ENCODE measurements around the gene MBTPS2. TPM values are rescaled to one million over a fixed set of nuclear protein-coding genes. Genes with fewer than 3 reads are reported as not detected.

The MBTPS2 gene
- total and polyA plus RNA-seq, 12 donors: 2.0 to 14.2 (median 12.1) TPM

GRCh38 chrX:21912989-21913388 is 73.6 kb downstream of the MBTPS2 start:
- WGBS, 2 donors: 95 to 98% methylated on average over 4 of the region's 4 CpGs
- intact Hi-C loops (cut with DNase I): no loop called here
- Histone ChIP-seq H3K27ac (no peak overlapping the region), H3K4me3 (no peak overlapping the region), H3K27me3 (no peaks in the 10 kb centered on the region), H3K9me3 (peaks cover 0 to under 1% (median 0%) of the 10 kb centered on the region in 11 donors), H3K36me3 (no peaks in the 10 kb centered on the region), H3K4me1 (no peaks in the 10 kb centered on the region)
- ATAC-seq: no peak
- TF ChIP-seq CTCF (IDR thresholded peaks at IDR 0.05): no peak
- DNase-seq: no peak

- Histone ChIP-seq H3K4me3 (peak overlapping the region in 6 of 10 donors; percentile 11 to 31 (median 27)), H3K27ac (peak overlapping the region in 4 of 10 donors; percentile 28 to 80 (median 36)), H3K9me3 (no peaks in the 10 kb centered on the region), H3K36me3 (no peaks in the 10 kb centered on the region), H3K27me3 (peaks cover 0 to 10% (median 0%) of the 10 kb centered on the region in 7 donors), H3K4me1 (peaks cover 0 to 18% (median 5%) of the 10 kb centered on the region in 9 donors)
- TF ChIP-seq CTCF (IDR thresholded peaks at IDR 0.05): no peak
- intact Hi-C loops (cut with DNase I): no loop called here
- DNase-seq (no peak), ATAC-seq (no peak)
- 51 to 61% methylated on average over 3 of the region's 3 CpGs for whole genome bisulfite sequencing, 2 donors
Observed at GRCh38 chrX:21926116-21926515, 86.7 kb downstream of the MBTPS2 start.

- Histone ChIP-seq H3K27me3 (peaks cover 0 to 4% (median 0%) of the 10 kb centered on the region in 7 donors), H3K4me1 (peaks cover 0 to 18% (median 5%) of the 10 kb centered on the region in 9 donors), H3K4me3 (peak overlapping the region in 5 of 10 donors; percentile 11 to 31 (median 27)), H3K9me3 (no peaks in the 10 kb centered on the region), H3K36me3 (no peaks in the 10 kb centered on the region), H3K27ac (peak overlapping the region in 5 of 10 donors; percentile 21 to 80 (median 29))
- no peak for TF ChIP-seq CTCF (IDR thresholded peaks at IDR 0.05)
- ATAC-seq: peak in 5 of 8 donors; percentile 45 to 73 (median 56)
- WGBS, 2 donors: 50 to 55% methylated on average over 6 of the region's 6 CpGs
- intact Hi-C loops (cut with DNase I): no loop called here
- DNase-seq: no peak
Observed at GRCh38 chrX:21926527-21927278, 87.3 kb downstream of the MBTPS2 start.

GRCh38 chrX:21929209-21929608 is 89.8 kb downstream of the MBTPS2 start:
- WGBS, 2 donors: 88 to 96% methylated on average over 4 of the region's 4 CpGs
- DNase-seq: no peak
- Histone ChIP-seq H3K27me3 (no peaks in the 10 kb centered on the region), H3K9me3 (no peaks in the 10 kb centered on the region), H3K4me3 (no peak overlapping the region), H3K36me3 (no peaks in the 10 kb centered on the region), H3K27ac (no peak overlapping the region), H3K4me1 (peaks cover 0 to 25% (median 5%) of the 10 kb centered on the region in 9 donors)
- intact Hi-C loops (cut with DNase I): no loop called here
- no peak for ATAC-seq
- TF ChIP-seq CTCF (IDR thresholded peaks at IDR 0.05): no peak
